GM21529 (cell line): ENCODE results near the gene PTTG1IP2.

Experiments
- ATAC-seq: cut with Tn5 transposase; IDR thresholded peaks from one replicate; pipeline ENCODE4 v1.9.1; 2021; ENCODE audit not compliant: unreplicated experiment

The PTTG1IP2 gene

DNA sequence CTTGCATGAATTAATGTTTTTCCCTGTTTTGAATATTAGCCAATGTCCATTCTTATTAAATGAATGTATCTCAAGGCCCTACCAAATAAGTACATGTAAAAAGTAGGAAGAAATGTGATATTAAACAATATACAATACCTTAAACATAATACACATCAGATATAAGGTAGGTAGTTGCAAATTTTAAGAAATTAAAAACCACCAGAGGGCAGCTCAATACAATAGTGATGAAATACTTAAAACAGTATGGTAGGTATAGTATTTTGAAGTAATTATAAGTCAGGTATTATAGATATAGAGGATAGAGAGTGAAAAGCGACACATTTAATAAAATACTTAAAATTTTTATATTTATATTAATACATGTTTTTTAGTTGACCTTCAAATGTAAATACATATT lies 83.1 kb downstream of the PTTG1IP2 start:
- no peak for ATAC-seq

DNA sequence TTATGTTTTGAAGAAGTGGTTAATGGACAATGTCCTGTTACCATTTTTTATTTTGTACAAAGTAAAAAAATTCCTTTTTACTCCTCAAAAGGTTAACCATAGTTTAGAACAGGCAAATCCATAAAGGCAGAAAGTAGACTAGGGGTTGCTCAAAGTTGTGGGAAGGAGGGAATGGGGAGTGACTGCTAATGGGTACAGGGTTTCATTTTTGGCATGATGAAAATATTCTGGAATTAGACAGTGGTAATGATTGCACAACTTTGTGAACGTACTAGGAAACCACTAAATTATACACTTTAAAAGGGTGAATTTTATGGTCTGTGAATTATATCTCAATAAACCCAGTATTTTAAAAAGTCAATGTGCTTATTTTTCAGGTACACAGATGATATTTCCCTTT lies 91.3 kb downstream of the PTTG1IP2 start:
- no peak for ATAC-seq
